K562 (cell line): ENCODE results near the gene FAM167B. TPM values are rescaled to one million over a fixed set of nuclear protein-coding genes. Genes with fewer than 3 reads are reported as not detected.

ENCODE experiments used
- ATAC-seq: fragments of 200-7000 bp; cut with Tn5 transposase; 3 replicates; pipeline ENCODE4 v1.9.1; 2020; ENCODE audit warnings: moderate library complexity
- BruUV-seq: library from RNA; stranded (reverse); fragments of 400-500 nt; replicated peaks from 2 replicates; lab custom pipeline; 2021; lab: Mats Ljungman, UMichigan
- CTCF ChIA-PET: fragments of 300-600 bp; formaldehyde crosslinking; extraction: SDS; loops from one replicate; lab custom pipeline; 2021; ENCODE audit warnings: low intra/inter-chr PET ratio; lab: Yijun Ruan, JAX
- POLR2A ChIA-PET: fragments of 300-600, 350-650 bp; sonication (Branson Sonifier 250); formaldehyde crosslinking; extraction: SDS; loops from one replicate; lab custom pipeline; 2021; ENCODE audit warnings: antibody characterized with exemption, inconsistent platforms; lab: Yijun Ruan, JAX
- DNase-seq, 4 experiments: peaks; one replicate each; pipeline versions ENCODE4 v3.0.0 to v3.0.0-alpha.2; 2011 to 2018; ENCODE audit warnings: low spot score in 3 of 4, mixed read lengths in 3 of 4; ENCODE audit errors: extremely low read depth in 1 of 4
- FAIRE-seq: peaks from 2 replicates; lab custom pipeline; 2011; peaks lifted over from hg19 to GRCh38; lab: Jason Lieb, UNC
- H2AFZ ChIP-seq: 2 replicates; pipeline ENCODE4 v1.6.0; 2011; ENCODE audit warnings: low read depth, low read length, control low read depth, inconsistent platforms
- H3K27ac ChIP-seq: fragments of 200-600 bp; 3 replicates; pipeline ENCODE4 v1.8.0; 2011; ENCODE audit warnings: low read depth, mild to moderate bottlenecking, control low read depth, inconsistent platforms, low read length, moderate library complexity, mixed read lengths; ENCODE audit errors: extremely low read depth
- H3K27me3 ChIP-seq, 2 experiments: fragments of 300-600 bp in 1 of 2; 2 replicates in 1 of 2; 3 replicates in 1 of 2; pipeline versions ENCODE4 v1.6.0 to v1.8.0; 2011; ENCODE audit warnings: inconsistent platforms in 2 of 2, low read length in 2 of 2, mild to moderate bottlenecking in 1 of 2, mixed read lengths in 1 of 2, moderate library complexity in 1 of 2; ENCODE audit not compliant: control insufficient read depth in 2 of 2, insufficient read depth in 2 of 2
- H3K36me3 ChIP-seq: fragments of 300-600 bp; 3 replicates; pipeline ENCODE4 v1.8.0; 2011; ENCODE audit warnings: mild to moderate bottlenecking, low read length, inconsistent platforms; ENCODE audit not compliant: control insufficient read depth, insufficient read depth
- H3K4me1 ChIP-seq, 2 experiments: fragments of 200-600 bp in 1 of 2; replicated peaks in 1 of 2; 2 replicates in 1 of 2; 3 replicates in 1 of 2; pipeline versions ENCODE4 v1.5.1 to v1.8.0; 2011; ENCODE audit warnings: inconsistent platforms in 2 of 2, low read length in 2 of 2, mild to moderate bottlenecking in 1 of 2, mixed read lengths in 1 of 2, moderate library complexity in 1 of 2; ENCODE audit not compliant: control insufficient read depth in 2 of 2, insufficient read depth in 2 of 2
- H3K4me2 ChIP-seq: 2 replicates; pipeline ENCODE4 v1.6.1; 2011; ENCODE audit warnings: low read length, control low read depth, inconsistent platforms, mixed read lengths; ENCODE audit not compliant: insufficient read depth
- H3K4me3 ChIP-seq: fragments of 200-600 bp; sonication (generic), shearing (Covaris generic); 2 replicates; pipeline ENCODE4 v1.5.1; 2016; ENCODE audit warnings: control low read depth, inconsistent platforms
- H3K79me2 ChIP-seq: fragments of 200-600 bp; 3 replicates; pipeline ENCODE4 v1.8.0; 2011; ENCODE audit warnings: low read length, inconsistent platforms; ENCODE audit not compliant: control insufficient read depth, insufficient read depth
- H3K9ac ChIP-seq, 2 experiments: 2 replicates each; pipeline versions ENCODE4 v1.6.0 to v1.6.1; 2011; ENCODE audit warnings: low read depth in 2 of 2, low read length in 2 of 2, control low read depth in 1 of 2, inconsistent platforms in 1 of 2, mild to moderate bottlenecking in 1 of 2, mixed read lengths in 1 of 2; ENCODE audit not compliant: insufficient read depth in 1 of 2
- H3K9me1 ChIP-seq: one replicate; pipeline ENCODE4 v1.6.0; 2011; ENCODE audit warnings: inconsistent platforms, mild to moderate bottlenecking, low read length, moderate library complexity; ENCODE audit not compliant: control insufficient read depth, insufficient read depth
- H3K9me3 ChIP-seq: replicated peaks from 2 replicates; pipeline ENCODE4 v1.5.1; 2011; ENCODE audit warnings: low read depth, low read length, inconsistent platforms; ENCODE audit not compliant: control insufficient read depth, insufficient read depth
- H4K20me1 ChIP-seq: replicated peaks from 2 replicates; pipeline ENCODE4 v1.6.1; 2011; ENCODE audit warnings: low read length, inconsistent platforms, mixed read lengths; ENCODE audit not compliant: control insufficient read depth, insufficient read depth
- ATF3 ChIP-seq, 2 experiments: fragments of 450-650 bp in 1 of 2; sonication (generic) in 1 of 2; formaldehyde crosslinking in 1 of 2; IDR thresholded peaks in 1 of 2; conservative IDR thresholded peaks in 1 of 2; 2 replicates each; pipeline versions ENCODE4 v1.6.1 to v1.8.1; 2016 to 2023; ENCODE audit warnings: mild to moderate bottlenecking in 2 of 2, moderate library complexity in 2 of 2, inconsistent platforms in 1 of 2, missing genetic modification reagents in 1 of 2
- DACH1 ChIP-seq: fragments of 450-650 bp; IDR thresholded peaks from 2 replicates; pipeline ENCODE4 v1.6.1; 2018; ENCODE audit not compliant: partially characterized antibody
- EHMT2 ChIP-seq: fragments of 450-650 bp; IDR thresholded peaks from 2 replicates; pipeline ENCODE4 v1.6.1; 2018; ENCODE audit warnings: antibody characterized with exemption
- ELF4 ChIP-seq: fragments of 450-650 bp; formaldehyde crosslinking; IDR thresholded peaks from 2 replicates; pipeline ENCODE4 v1.4.0; 2022; ENCODE audit warnings: missing genetic modification characterization
- FOXK1 ChIP-seq: sonication (generic); formaldehyde crosslinking; IDR thresholded peaks from 2 replicates; pipeline ENCODE4 v1.8.0; 2022; ENCODE audit warnings: missing genetic modification reagents, mild to moderate bottlenecking, borderline replicate concordance
- GATAD2A ChIP-seq: fragments of 450-650 bp; IDR thresholded peaks from 2 replicates; pipeline ENCODE4 v1.6.1; 2017
- HMGN3 ChIP-seq: IDR thresholded peaks from 2 replicates; pipeline ENCODE4 v1.6.1; 2011; ENCODE audit warnings: borderline replicate concordance, low read depth, mild to moderate bottlenecking, mixed read lengths, low read length; ENCODE audit not compliant: insufficient read length; ENCODE audit errors: extremely low read depth
- KLF1 ChIP-seq: fragments of 450-650 bp; IDR thresholded peaks from 2 replicates; pipeline ENCODE4 v1.6.1; 2016; ENCODE audit warnings: missing genetic modification characterization, missing compliant biosample characterization
- RAD21 ChIP-seq, 2 experiments: fragments of 250-450 bp in 1 of 2; fragments of 450-650 bp in 1 of 2; sonication (Bioruptor Pico) in 1 of 2; formaldehyde crosslinking in 1 of 2; IDR thresholded peaks in 1 of 2; conservative IDR thresholded peaks in 1 of 2; 2 replicates each; pipeline versions ENCODE4 v1.4.0 to v1.8.0; 2020 to 2022; ENCODE audit warnings: mild to moderate bottlenecking in 2 of 2, moderate library complexity in 1 of 2
- SMARCA4 ChIP-seq: fragments of 450-650 bp; IDR thresholded peaks from 2 replicates; pipeline ENCODE4 v1.6.1; 2016
- TSHZ1 ChIP-seq: fragments of 250-450 bp; sonication (Bioruptor Pico); IDR thresholded peaks from 2 replicates; pipeline ENCODE4 v1.4.0; 2020; ENCODE audit warnings: mild to moderate bottlenecking, moderate library complexity
- ZBTB43 ChIP-seq: sonication (generic); formaldehyde crosslinking; IDR thresholded peaks from 2 replicates; pipeline ENCODE4 v1.8.0; 2023; ENCODE audit warnings: mild to moderate bottlenecking, missing genetic modification reagents
- WGBS: fragments of 100-300 bp; shearing (Covaris generic); methylation state at CpG from one replicate; pipeline ENCODE4 v1.1.6; 2016; ENCODE audit warnings: low coverage, mixed read lengths; ENCODE audit not compliant: insufficient coverage; ENCODE audit errors: missing lambda C conversion rate; 5-methylcytosine and 5-hydroxymethylcytosine counted together
- in situ Hi-C: fragments of 300-500 bp; cut with MboI; formaldehyde crosslinking; loops from 4 replicates; pipeline ENCODE4 v1.15.0; 2018; ENCODE audit warnings: inconsistent platforms, mixed read lengths
- intact Hi-C: fragments of 100-400 bp; cut with micrococcal nuclease; formaldehyde crosslinking; loops from 2 replicates; pipeline ENCODE4 v1.14.2; 2022
- polyA plus RNA-seq, 8 experiments: library from polyadenylated mRNA; depleted of rRNA in 4 of 8; stranded (reverse) in 5 of 8; unstranded in 3 of 8; fragments of >200 nt; fragmentation: Nextera tagmentation in 2 of 8; fragmentation: Illumina TruSeq in 1 of 8; extraction: Ambion mirVana in 2 of 8; extraction: Trizol in 1 of 8; gene quantifications; 2 replicates each; pipeline versions ENCODE4 v1.2.1 to v1.2.3, GENCODE V29; 2011 to 2014; ENCODE audit warnings: inconsistent platforms in 1 of 8, missing spikeins in 1 of 8
- total RNA-seq, 7 experiments: library from RNA; depleted of rRNA in 6 of 7; stranded (reverse); fragments of >200 nt in 6 of 7; fragmentation: Illumina TruSeq in 2 of 7; extraction: Trizol in 2 of 7; gene quantifications; 2 replicates each; pipeline versions ENCODE4 v1.2.1 to v1.2.3, GENCODE V29; 2011 to 2021; ENCODE audit warnings: low replicate concordance in 1 of 7

FAM167B gene
- total and polyA plus RNA-seq, 9 of the 15 experiments (the other 6 are each of a cell fraction or from before 2014, with no cell fraction given): not detected

GRCh38 chr1:32241001-32241763 lies 5.8 kb upstream of the FAM167B start (continued):
- TF ChIP-seq ATF3 (IDR thresholded peaks at IDR 0.05) (peak; percentile 89), ATF3 (CRISPR knock-in tag; conservative IDR thresholded peaks at IDR 0.05) (no peak), KLF1 (tag) (no peak), DACH1 (no peak), GATAD2A (no peak), FOXK1 (CRISPR knock-in tag) (no peak)

GRCh38 chr1:32242341-32242851 lies 4.6 kb upstream of the FAM167B start:
- Histone ChIP-seq H3K9me1 (no peaks in the 10 kb centered on the region), H3K9ac (peak overlapping the region in 1 of 2 experiments; percentile 2; a peak in 1 of 4 replicates), H3K9me3 (no peaks in the 10 kb centered on the region), H3K27me3 (no peaks in the 10 kb centered on the region), H3K4me1 (peaks cover 15 to 25% of the 10 kb centered on the region in 2 experiments; a peak in 4 of 5 replicates), H3K79me2 (no peaks in the 10 kb centered on the region), H2AFZ (peak overlapping the region; percentile 21), H4K20me1 (no peaks in the 10 kb centered on the region), H3K36me3 (no peaks in the 10 kb centered on the region), H3K4me2 (no peak overlapping the region), H3K27ac (no peak overlapping the region), H3K4me3 (no peak overlapping the region)
- intact Hi-C loops (no loop called here), in situ Hi-C loops (no loop called here)
- 15% methylated on average over 6 of the region's 7 CpGs for WGBS
- peak; percentile 79 for FAIRE-seq
- ChIA-PET CTCF (no interaction called here), POLR2A (interaction anchor here (0.5 to 1.1 kb wide), 6 partner anchors 10 to 235 kb away, joined by 3 to 8 read pairs (median 4); no protein-coding TSS in a partner anchor)
- no TSS peak for BruUV-seq
- peak; percentile 48 for ATAC-seq
- DNase-seq: peak in 3 of 4 experiments; percentile 13 to 46 (median 25)
- TF ChIP-seq RAD21 (CRISPR knock-in tag; conservative IDR thresholded peaks at IDR 0.05 in 1 of 2, IDR thresholded peaks at IDR 0.05 in 1 of 2) (peak in 1 of 2 experiments; percentile 9; a peak in 1 of 4 replicates), SMARCA4 (0 out of 2 replicates have a peak, but pooled peaks have one; percentile 26), ZBTB43 (no peak), TSHZ1 (CRISPR knock-in tag) (no peak), HMGN3 (no peak), EHMT2 (peak; percentile 74; the same call in 1 of the 2 replicates), ELF4 (CRISPR knock-in tag) (peak; percentile 53; the same call in 1 of the 2 replicates)
